Heart left ventricle (tissue), 16 donors: ENCODE results near the gene USP6NL. TPM values are rescaled to one million over a fixed set of nuclear protein-coding genes. Genes with fewer than 3 reads are reported as not detected.

Source experiments
- ATAC-seq, 4 donors: fragments of 200-7000 bp; cut with Tn5 transposase; one replicate each; pipeline ENCODE4 v1.9.1; 2020 to 2022; ENCODE audit warnings: moderate library complexity in 4 of 4, mild to moderate bottlenecking in 3 of 4, moderate number of reproducible peaks in 1 of 4
- DNase-seq, 5 donors: peaks; one replicate each; pipeline ENCODE4 v3.0.0-alpha.2; 2020
- H3K27ac ChIP-seq, 12 donors: fragments of 200-600 bp; sonication (generic) in 4 of 12; one replicate each; pipeline versions ENCODE4 v1.5.0 to v1.8.0; 2016 to 2022; ENCODE audit warnings: mild to moderate bottlenecking in 2 of 12
- H3K27me3 ChIP-seq, 9 donors: fragments of 200-600 bp; sonication (generic) in 2 of 9; one replicate each; pipeline versions ENCODE4 v1.5.1 to v1.8.0; 2016 to 2022; ENCODE audit warnings: mild to moderate bottlenecking in 3 of 9
- H3K36me3 ChIP-seq, 9 donors: fragments of 200-600 bp; sonication (generic) in 2 of 9; one replicate each; pipeline versions ENCODE4 v1.5.0 to v1.8.0; 2018 to 2022; ENCODE audit warnings: mild to moderate bottlenecking in 2 of 9
- H3K4me1 ChIP-seq, 12 donors: fragments of 200-600 bp; sonication (generic) in 4 of 12; one replicate each; pipeline versions ENCODE4 v1.5.0 to v1.8.0; 2016 to 2022; ENCODE audit warnings: mild to moderate bottlenecking in 3 of 12
- H3K4me3 ChIP-seq, 12 donors: fragments of 200-600 bp; sonication (generic) in 4 of 12; one replicate each; pipeline versions ENCODE4 v1.5.0 to v1.8.0; 2017 to 2022; ENCODE audit warnings: mild to moderate bottlenecking in 9 of 12, moderate library complexity in 4 of 12
- H3K9me3 ChIP-seq, 12 donors: fragments of 200-600 bp; sonication (generic) in 4 of 12; one replicate each; pipeline versions ENCODE4 v1.5.0 to v1.8.0; 2016 to 2022; ENCODE audit warnings: mild to moderate bottlenecking in 1 of 12
- CTCF ChIP-seq, 12 donors: fragments of 200-600 bp; sonication (generic) in 4 of 12; IDR thresholded peaks; one replicate each; pipeline versions ENCODE4 v1.5.0 to v1.8.0; 2018 to 2022; ENCODE audit warnings: antibody characterized with exemption in 12 of 12, mild to moderate bottlenecking in 5 of 12
- POLR2A ChIP-seq, 2 donors: fragments of 450-650 bp; IDR thresholded peaks; one replicate each; pipeline ENCODE4 v1.6.1; 2017; ENCODE audit warnings: antibody characterized with exemption in 2 of 2, mild to moderate bottlenecking in 2 of 2, moderate library complexity in 2 of 2
- whole genome bisulfite sequencing, 4 donors: extraction: QIAGEN DNeasy Blood & Tissue Kit in 2 of 4; methylation state at CpG; one replicate each; pipeline versions ENCODE4 v1.1.5 to v1.1.7; 2013 to 2018; 5-methylcytosine and 5-hydroxymethylcytosine counted together
- intact Hi-C, 10 donors: fragments of 100-400 bp; cut with DNase I; formaldehyde crosslinking; loops; one replicate each; pipeline versions ENCODE4 v1.11.1 to v1.14.2; 2022
- polyA plus RNA-seq, 2 donors: library from polyadenylated mRNA; stranded (reverse); fragments of 200-250 nt; gene quantifications; one replicate each; pipeline ENCODE4 v1.2.3, GENCODE V29; 2013
- total RNA-seq, 9 donors: library from RNA; depleted of rRNA in 2 of 9; stranded (reverse); fragments of >200 nt in 2 of 9; fragmentation: NEBNext Ultra II Directional in 3 of 9; extraction: Animal tissue kit (Norgen Biotek cat#: 25700) in 3 of 9; gene quantifications; one replicate each; pipeline versions ENCODE4 v1.1.0 to v1.2.4, GENCODE V29; 2016 to 2023
- donor health status: ischemic (EF 13 %, LVEDD 7.1; RV severe dilation, severe dysfunction).
- donor health status: healthy with polysubstance abuse.
- donor health status: DM: no; HTN: yes; CAD: no.
- donor health status: DM: no; HTN: no; CAD: no.
- donor health status: ischemic (EF 25% LVEDD 6.9; RV normal size, moderate dysfunction).
- donor health status: ischemic (EF 25% LVEDD 5.7; RV mildly dilated, moderate dysfunction).
- donor health status: healthy.
- donor health status: DM: yes; HTN: yes; CAD: no.
- donor health status: ischemic (EF 35%, LVEDD 5.7; RV mildly dilated, moderate dysfunction).
- donor health status: nonischemic (EF 11% LVEDD 7.7; RV severe dilation, severe dysfunction).
- donor health status: DM: yes; HTN: yes; CAD: no.
- donor health status: PGD.
- donor health status: ischemic (EF 29% LVEDD 5.4; RV normal size, mild dysfunction).
- donor health status: nonischemic (EF 23%, LVEDD 6.1; RV moderate dilation, normal function).

USP6NL gene
- total and polyA plus RNA-seq, 11 donors: 1.3 to 12.2 (median 9.6) TPM

- intact Hi-C loops: loop anchor here in 1 of 10 donors (10.0 kb wide), 1 partner anchor 187 kb away; no protein-coding TSS in a partner anchor
- ATAC-seq: no peak
- Histone ChIP-seq H3K27me3 (no peaks in the 10 kb centered on the region), H3K4me1 (peaks cover 0 to 6% (median 0%) of the 10 kb centered on the region in 12 donors), H3K9me3 (no peaks in the 10 kb centered on the region), H3K4me3 (no peak overlapping the region), H3K36me3 (peaks cover 0 to 40% (median 19%) of the 10 kb centered on the region in 9 donors), H3K27ac (no peak overlapping the region)
- 93 to 96% (median 95%) methylated on average over 10 of the region's 10 CpGs for WGBS, 4 donors
- DNase-seq: no peak
- no peak for TF ChIP-seq POLR2A (IDR thresholded peaks at IDR 0.05)
- TF ChIP-seq CTCF (IDR thresholded peaks at IDR 0.05): no peak
Measured at GRCh38 chr10:11462071-11462470, 149.4 kb downstream of the USP6NL start.

- Histone ChIP-seq H3K4me1 (no peaks in the 10 kb centered on the region), H3K27me3 (no peaks in the 10 kb centered on the region), H3K4me3 (no peak overlapping the region), H3K36me3 (peaks cover 0 to 18% (median 4%) of the 10 kb centered on the region in 9 donors), H3K9me3 (no peaks in the 10 kb centered on the region), H3K27ac (no peak overlapping the region)
- WGBS, 4 donors: 90 to 98% (median 96%) methylated on average over 2 of the region's 2 CpGs
- ATAC-seq: no peak
- intact Hi-C loops: no loop called here
- TF ChIP-seq CTCF (IDR thresholded peaks at IDR 0.05) (no peak), POLR2A (IDR thresholded peaks at IDR 0.05) (no peak)
- no peak for DNase-seq
Measured at GRCh38 chr10:11457336-11457735, 154.1 kb downstream of the USP6NL start.

DNA sequence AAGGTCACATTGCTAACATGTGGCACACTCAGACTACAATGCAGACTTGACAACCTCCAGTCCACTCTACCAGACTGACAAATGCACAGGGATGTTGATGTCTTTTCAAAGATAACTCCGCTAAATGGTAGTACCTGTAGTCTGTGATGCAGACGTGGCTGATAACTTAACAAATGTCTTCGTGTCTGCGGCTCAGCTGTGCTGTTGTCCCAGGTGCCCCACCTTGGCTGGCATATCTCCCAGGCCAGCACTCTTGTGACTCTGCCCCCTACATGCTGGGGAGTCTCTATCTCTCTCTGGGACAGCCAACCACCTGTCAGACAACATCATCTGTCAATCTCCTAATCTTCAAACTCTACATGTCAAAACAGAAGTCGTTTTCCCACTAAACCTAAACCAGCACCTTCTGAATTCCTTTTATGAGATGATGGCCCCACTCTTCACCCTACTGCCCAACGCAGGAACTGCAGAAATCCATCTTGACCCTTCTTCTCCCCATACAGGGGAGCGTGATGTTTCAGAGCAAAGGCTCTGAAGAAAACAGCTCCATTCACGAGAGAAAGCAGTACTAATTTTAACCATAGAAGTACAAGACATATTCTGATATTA lies 156.4 kb downstream of the USP6NL start:
- intact Hi-C loops: no loop called here
- no peak for DNase-seq
- Histone ChIP-seq H3K9me3 (no peaks in the 10 kb centered on the region), H3K4me1 (no peaks in the 10 kb centered on the region), H3K36me3 (peaks cover 0 to 3% (median 0%) of the 10 kb centered on the region in 9 donors), H3K27ac (no peak overlapping the region), H3K4me3 (no peak overlapping the region), H3K27me3 (no peaks in the 10 kb centered on the region)
- TF ChIP-seq CTCF (IDR thresholded peaks at IDR 0.05): peak in 2 of 12 donors; percentile 12 to 19
- no peak for TF ChIP-seq POLR2A (IDR thresholded peaks at IDR 0.05)
- ATAC-seq: no peak
- WGBS, 4 donors: 78 to 83% (median 81%) methylated on average over 8 of the region's 8 CpGs

DNA sequence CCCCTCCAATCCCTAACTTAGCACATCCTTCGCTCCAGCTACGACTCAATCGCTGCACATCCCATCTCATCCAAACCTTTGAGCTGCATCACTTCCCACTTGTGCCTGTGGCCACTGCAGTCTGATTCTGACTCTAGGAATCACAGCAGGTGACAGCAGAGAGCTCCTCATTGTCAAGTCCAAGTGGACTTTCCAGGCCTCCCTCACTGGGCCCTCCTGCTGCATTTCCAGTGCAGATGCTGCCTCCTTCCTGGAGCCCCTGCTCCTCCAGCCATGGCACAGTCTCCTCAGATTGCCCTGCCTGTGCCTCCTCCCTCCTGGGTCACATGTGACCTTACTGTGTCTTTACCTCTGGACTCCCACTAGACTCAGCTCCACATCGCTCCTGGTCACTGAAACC lies 157.3 kb downstream of the USP6NL start:
- Histone ChIP-seq H3K4me1 (no peaks in the 10 kb centered on the region), H3K4me3 (no peak overlapping the region), H3K27me3 (peaks cover 0 to under 1% (median 0%) of the 10 kb centered on the region in 9 donors), H3K36me3 (peaks cover 0 to 3% (median 0%) of the 10 kb centered on the region in 9 donors), H3K27ac (no peak overlapping the region), H3K9me3 (no peaks in the 10 kb centered on the region)
- intact Hi-C loops: no loop called here
- TF ChIP-seq POLR2A (IDR thresholded peaks at IDR 0.05): no peak
- no peak for TF ChIP-seq CTCF (IDR thresholded peaks at IDR 0.05)
- WGBS, 4 donors: 97 to 98% (median 98%) methylated on average over 4 of the region's 4 CpGs
- no peak for DNase-seq
- no peak for ATAC-seq
